ENCODE measurements around the gene HADHB. TPM values are rescaled to one million over a fixed set of nuclear protein-coding genes. Genes with fewer than 3 reads are reported as not detected.

HADHB gene
- total and polyA plus RNA-seq, 2 of the 13 experiments (the other 11 are each of a cell fraction or from before 2014, with no cell fraction given), result 112 to 238 TPM

GRCh38 chr2:26238311-26238958 lies 6.3 kb upstream of the HADHB start (continued):
- 0 out of 2 replicates have a peak, but pooled peaks have one; percentile 17 for TF ChIP-seq CREM (IDR thresholded peaks at IDR 0.05)
- TF ChIP-seq CREM (CRISPR knock-in tag; IDR thresholded peaks at IDR 0.05), result no peak
- no peak; the same call in 1 of the 2 replicates for TF ChIP-seq SALL1 (CRISPR knock-in tag; IDR thresholded peaks at IDR 0.05)
- TF ChIP-seq ZNF160 (CRISPR knock-in tag; IDR thresholded peaks at IDR 0.05), result no peak
- TF ChIP-seq, protein P1, sequence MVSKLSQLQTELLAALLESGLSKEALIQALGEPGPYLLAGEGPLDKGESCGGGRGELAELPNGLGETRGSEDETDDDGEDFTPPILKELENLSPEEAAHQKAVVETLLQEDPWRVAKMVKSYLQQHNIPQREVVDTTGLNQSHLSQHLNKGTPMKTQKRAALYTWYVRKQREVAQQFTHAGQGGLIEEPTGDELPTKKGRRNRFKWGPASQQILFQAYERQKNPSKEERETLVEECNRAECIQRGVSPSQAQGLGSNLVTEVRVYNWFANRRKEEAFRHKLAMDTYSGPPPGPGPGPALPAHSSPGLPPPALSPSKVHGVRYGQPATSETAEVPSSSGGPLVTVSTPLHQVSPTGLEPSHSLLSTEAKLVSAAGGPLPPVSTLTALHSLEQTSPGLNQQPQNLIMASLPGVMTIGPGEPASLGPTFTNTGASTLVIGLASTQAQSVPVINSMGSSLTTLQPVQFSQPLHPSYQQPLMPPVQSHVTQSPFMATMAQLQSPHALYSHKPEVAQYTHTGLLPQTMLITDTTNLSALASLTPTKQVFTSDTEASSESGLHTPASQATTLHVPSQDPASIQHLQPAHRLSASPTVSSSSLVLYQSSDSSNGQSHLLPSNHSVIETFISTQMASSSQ (IDR thresholded peaks at IDR 0.05; ENCODE audit: low read depth), result 0 out of 2 replicates have a peak, but pooled peaks have one; percentile 41
- TF ChIP-seq, protein P1 (CRISPR knock-in tag; IDR thresholded peaks at IDR 0.05; ENCODE audit: borderline replicate concordance), result no peak
- TF ChIP-seq SOX13 (IDR thresholded peaks at IDR 0.05), result no peak
- peak in 1 of 2 experiments; percentile 60; a peak in 2 of 4 replicates for TF ChIP-seq SOX13 (CRISPR knock-in tag; conservative IDR thresholded peaks at IDR 0.05 in 1 of 2, IDR thresholded peaks at IDR 0.05 in 1 of 2)
- TF ChIP-seq, protein P2, sequence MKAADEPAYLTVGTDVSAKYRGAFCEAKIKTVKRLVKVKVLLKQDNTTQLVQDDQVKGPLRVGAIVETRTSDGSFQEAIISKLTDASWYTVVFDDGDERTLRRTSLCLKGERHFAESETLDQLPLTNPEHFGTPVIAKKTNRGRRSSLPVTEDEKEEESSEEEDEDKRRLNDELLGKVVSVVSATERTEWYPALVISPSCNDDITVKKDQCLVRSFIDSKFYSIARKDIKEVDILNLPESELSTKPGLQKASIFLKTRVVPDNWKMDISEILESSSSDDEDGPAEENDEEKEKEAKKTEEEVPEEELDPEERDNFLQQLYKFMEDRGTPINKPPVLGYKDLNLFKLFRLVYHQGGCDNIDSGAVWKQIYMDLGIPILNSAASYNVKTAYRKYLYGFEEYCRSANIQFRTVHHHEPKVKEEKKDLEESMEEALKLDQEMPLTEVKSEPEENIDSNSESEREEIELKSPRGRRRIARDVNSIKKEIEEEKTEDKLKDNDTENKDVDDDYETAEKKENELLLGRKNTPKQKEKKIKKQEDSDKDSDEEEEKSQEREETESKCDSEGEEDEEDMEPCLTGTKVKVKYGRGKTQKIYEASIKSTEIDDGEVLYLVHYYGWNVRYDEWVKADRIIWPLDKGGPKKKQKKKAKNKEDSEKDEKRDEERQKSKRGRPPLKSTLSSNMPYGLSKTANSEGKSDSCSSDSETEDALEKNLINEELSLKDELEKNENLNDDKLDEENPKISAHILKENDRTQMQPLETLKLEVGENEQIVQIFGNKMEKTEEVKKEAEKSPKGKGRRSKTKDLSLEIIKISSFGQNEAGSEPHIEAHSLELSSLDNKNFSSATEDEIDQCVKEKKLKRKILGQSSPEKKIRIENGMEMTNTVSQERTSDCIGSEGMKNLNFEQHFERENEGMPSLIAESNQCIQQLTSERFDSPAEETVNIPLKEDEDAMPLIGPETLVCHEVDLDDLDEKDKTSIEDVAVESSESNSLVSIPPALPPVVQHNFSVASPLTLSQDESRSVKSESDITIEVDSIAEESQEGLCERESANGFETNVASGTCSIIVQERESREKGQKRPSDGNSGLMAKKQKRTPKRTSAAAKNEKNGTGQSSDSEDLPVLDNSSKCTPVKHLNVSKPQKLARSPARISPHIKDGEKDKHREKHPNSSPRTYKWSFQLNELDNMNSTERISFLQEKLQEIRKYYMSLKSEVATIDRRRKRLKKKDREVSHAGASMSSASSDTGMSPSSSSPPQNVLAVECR (CRISPR knock-in tag; IDR thresholded peaks at IDR 0.05; ENCODE audit: borderline replicate concordance), result peak; percentile 57; the same call in 1 of the 2 replicates
- peak; percentile 53; the same call in 1 of the 2 replicates for TF ChIP-seq ZNF124 (CRISPR knock-in tag; IDR thresholded peaks at IDR 0.05)
- 0 out of 2 replicates have a peak, but pooled peaks have one; percentile 45 for TF ChIP-seq ZKSCAN5 (CRISPR knock-in tag; IDR thresholded peaks at IDR 0.05)
- no peak for TF ChIP-seq ZNF558 (CRISPR knock-in tag; IDR thresholded peaks at IDR 0.05; ENCODE audit: borderline replicate concordance)
- no peak for TF ChIP-seq GTF3A (CRISPR knock-in tag; conservative IDR thresholded peaks at IDR 0.05)
- peak; percentile 53; the same call in 1 of the 2 replicates for TF ChIP-seq KAT8 (CRISPR knock-in tag; IDR thresholded peaks at IDR 0.05)
- peak; percentile 25; the same call in 1 of the 2 replicates for TF ChIP-seq ZMYM4 (CRISPR knock-in tag; IDR thresholded peaks at IDR 0.05)
- TF ChIP-seq FOXJ3 (CRISPR knock-in tag; IDR thresholded peaks at IDR 0.05; ENCODE audit: borderline replicate concordance), result peak; percentile 7; the same call in 1 of the 2 replicates
- 0 out of 2 replicates have a peak, but pooled peaks have one; percentile 25 for TF ChIP-seq PATZ1 (CRISPR knock-in tag; IDR thresholded peaks at IDR 0.05)
- no peak for TF ChIP-seq ZMAT3 (CRISPR knock-in tag; conservative IDR thresholded peaks at IDR 0.05)
- TF ChIP-seq HDAC1 (CRISPR knock-in tag; IDR thresholded peaks at IDR 0.05), result peak; percentile 65
- peak; percentile 58; the same call in 1 of the 2 replicates for TF ChIP-seq NCOA2 (CRISPR knock-in tag; IDR thresholded peaks at IDR 0.05)
